Measurements from ENCODE around the gene SPATA3. TPM values are rescaled to one million over a fixed set of nuclear protein-coding genes. Genes with fewer than 3 reads are reported as not detected.
A peak's percentile ranks its signal among the peaks of the same experiment; 100 is the strongest.

Gene SPATA3
- total and polyA plus RNA-seq, 2 of the 13 experiments (the other 11 are each of a cell fraction or from before 2014, with no cell fraction given) = not detected

DNA sequence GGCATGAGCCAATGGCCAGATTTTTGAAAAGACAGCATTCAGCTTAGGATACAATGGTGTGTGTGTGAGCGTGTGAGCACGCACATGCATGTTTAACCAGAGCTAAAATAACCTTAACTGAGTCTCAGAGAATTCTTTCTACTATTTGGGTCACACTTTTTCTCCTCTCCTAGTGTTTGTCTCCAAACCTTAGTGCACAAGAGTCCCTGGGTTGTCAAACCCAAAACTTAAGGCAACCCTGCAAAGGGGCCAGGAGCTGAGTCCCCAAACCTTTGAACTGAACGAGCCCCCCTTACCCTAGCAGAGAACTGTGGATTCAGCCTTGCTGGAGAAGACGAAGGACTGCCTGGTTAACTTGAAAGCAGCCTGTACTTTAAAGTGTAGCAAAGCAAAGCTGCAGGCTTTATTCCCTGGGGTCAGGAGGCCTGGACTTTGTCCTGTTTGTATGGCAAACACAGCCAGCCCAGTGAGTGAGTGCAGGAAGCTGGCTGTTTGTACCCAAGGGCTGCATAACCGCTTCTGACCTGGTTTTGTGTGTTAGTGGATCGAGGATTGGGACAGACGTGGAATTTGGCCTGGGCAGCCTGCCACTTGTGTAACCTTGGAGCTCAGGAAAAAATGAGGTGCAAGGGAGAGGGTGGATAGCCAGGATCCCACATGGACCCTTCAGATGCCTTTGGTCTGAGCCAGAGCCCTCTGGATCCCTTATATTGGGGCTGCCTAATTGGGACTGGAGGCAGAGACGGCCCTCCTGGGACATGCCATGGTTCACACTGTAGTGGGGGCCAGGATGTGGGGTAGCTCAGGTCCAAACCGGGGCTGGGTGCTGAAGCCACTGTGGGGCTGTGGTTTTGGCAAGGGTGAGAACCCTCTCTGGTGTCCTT, 54.3 kb downstream of the SPATA3 start (continued):
- TF ChIP-seq ZC3H4 (CRISPR knock-in tag; IDR thresholded peaks at IDR 0.05; ENCODE audit: borderline replicate concordance) (no peak; the same call in 1 of the 2 replicates), MAF1 (CRISPR knock-in tag; IDR thresholded peaks at IDR 0.05; ENCODE audit: borderline replicate concordance) (peak; percentile 97; the same call in 1 of the 2 replicates), PLRG1 (conservative IDR thresholded peaks at IDR 0.05) (no peak), HOXA3 (CRISPR knock-in tag; IDR thresholded peaks at IDR 0.05) (peak; percentile 96), ZNF775 (CRISPR knock-in tag; IDR thresholded peaks at IDR 0.05; ENCODE audit: borderline replicate concordance) (no peak; the same call in 1 of the 2 replicates), KLF12 (CRISPR knock-in tag; IDR thresholded peaks at IDR 0.05; ENCODE audit: borderline replicate concordance) (peak; percentile 84), ZNF383 (CRISPR knock-in tag; IDR thresholded peaks at IDR 0.05; ENCODE audit: borderline replicate concordance) (no peak), PRPF4 (IDR thresholded peaks at IDR 0.05; ENCODE audit: low read depth, low read length, poor library complexity, severe bottlenecking) (no peak), ZSCAN22 (CRISPR knock-in tag; IDR thresholded peaks at IDR 0.05) (no peak; the same call in 1 of the 2 replicates), ZNF737 (CRISPR knock-in tag; IDR thresholded peaks at IDR 0.05; ENCODE audit: borderline replicate concordance) (no peak), SYNCRIP (IDR thresholded peaks at IDR 0.05; ENCODE audit: insufficient read depth, low read depth, low read length) (no peak), RARA (CRISPR knock-in tag; IDR thresholded peaks at IDR 0.05) (peak; percentile 98), THYN1 (CRISPR knock-in tag; IDR thresholded peaks at IDR 0.05; ENCODE audit: borderline replicate concordance, low read depth) (no peak)
- TF ChIP-seq, protein P1, sequence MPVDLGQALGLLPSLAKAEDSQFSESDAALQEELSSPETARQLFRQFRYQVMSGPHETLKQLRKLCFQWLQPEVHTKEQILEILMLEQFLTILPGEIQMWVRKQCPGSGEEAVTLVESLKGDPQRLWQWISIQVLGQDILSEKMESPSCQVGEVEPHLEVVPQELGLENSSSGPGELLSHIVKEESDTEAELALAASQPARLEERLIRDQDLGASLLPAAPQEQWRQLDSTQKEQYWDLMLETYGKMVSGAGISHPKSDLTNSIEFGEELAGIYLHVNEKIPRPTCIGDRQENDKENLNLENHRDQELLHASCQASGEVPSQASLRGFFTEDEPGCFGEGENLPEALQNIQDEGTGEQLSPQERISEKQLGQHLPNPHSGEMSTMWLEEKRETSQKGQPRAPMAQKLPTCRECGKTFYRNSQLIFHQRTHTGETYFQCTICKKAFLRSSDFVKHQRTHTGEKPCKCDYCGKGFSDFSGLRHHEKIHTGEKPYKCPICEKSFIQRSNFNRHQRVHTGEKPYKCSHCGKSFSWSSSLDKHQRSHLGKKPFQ (CRISPR knock-in tag; IDR thresholded peaks at IDR 0.05; ENCODE audit: insufficient replicate concordance) = peak; percentile 87
- TF ChIP-seq, protein P2, sequence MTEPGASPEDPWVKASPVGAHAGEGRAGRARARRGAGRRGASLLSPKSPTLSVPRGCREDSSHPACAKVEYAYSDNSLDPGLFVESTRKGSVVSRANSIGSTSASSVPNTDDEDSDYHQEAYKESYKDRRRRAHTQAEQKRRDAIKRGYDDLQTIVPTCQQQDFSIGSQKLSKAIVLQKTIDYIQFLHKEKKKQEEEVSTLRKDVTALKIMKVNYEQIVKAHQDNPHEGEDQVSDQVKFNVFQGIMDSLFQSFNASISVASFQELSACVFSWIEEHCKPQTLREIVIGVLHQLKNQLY (CRISPR knock-in tag; IDR thresholded peaks at IDR 0.05) = peak; percentile 97
- TF ChIP-seq, protein P3, sequence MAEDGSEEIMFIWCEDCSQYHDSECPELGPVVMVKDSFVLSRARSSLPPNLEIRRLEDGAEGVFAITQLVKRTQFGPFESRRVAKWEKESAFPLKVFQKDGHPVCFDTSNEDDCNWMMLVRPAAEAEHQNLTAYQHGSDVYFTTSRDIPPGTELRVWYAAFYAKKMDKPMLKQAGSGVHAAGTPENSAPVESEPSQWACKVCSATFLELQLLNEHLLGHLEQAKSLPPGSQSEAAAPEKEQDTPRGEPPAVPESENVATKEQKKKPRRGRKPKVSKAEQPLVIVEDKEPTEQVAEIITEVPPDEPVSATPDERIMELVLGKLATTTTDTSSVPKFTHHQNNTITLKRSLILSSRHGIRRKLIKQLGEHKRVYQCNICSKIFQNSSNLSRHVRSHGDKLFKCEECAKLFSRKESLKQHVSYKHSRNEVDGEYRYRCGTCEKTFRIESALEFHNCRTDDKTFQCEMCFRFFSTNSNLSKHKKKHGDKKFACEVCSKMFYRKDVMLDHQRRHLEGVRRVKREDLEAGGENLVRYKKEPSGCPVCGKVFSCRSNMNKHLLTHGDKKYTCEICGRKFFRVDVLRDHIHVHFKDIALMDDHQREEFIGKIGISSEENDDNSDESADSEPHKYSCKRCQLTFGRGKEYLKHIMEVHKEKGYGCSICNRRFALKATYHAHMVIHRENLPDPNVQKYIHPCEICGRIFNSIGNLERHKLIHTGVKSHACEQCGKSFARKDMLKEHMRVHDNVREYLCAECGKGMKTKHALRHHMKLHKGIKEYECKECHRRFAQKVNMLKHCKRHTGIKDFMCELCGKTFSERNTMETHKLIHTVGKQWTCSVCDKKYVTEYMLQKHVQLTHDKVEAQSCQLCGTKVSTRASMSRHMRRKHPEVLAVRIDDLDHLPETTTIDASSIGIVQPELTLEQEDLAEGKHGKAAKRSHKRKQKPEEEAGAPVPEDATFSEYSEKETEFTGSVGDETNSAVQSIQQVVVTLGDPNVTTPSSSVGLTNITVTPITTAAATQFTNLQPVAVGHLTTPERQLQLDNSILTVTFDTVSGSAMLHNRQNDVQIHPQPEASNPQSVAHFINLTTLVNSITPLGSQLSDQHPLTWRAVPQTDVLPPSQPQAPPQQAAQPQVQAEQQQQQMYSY (CRISPR knock-in tag; IDR thresholded peaks at IDR 0.05) = peak; percentile 90
- TF ChIP-seq, protein P4, sequence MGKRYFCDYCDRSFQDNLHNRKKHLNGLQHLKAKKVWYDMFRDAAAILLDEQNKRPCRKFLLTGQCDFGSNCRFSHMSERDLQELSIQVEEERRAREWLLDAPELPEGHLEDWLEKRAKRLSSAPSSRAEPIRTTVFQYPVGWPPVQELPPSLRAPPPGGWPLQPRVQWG (CRISPR knock-in tag; IDR thresholded peaks at IDR 0.05; ENCODE audit: borderline replicate concordance, low read depth) = no peak
- TF ChIP-seq, protein P5, sequence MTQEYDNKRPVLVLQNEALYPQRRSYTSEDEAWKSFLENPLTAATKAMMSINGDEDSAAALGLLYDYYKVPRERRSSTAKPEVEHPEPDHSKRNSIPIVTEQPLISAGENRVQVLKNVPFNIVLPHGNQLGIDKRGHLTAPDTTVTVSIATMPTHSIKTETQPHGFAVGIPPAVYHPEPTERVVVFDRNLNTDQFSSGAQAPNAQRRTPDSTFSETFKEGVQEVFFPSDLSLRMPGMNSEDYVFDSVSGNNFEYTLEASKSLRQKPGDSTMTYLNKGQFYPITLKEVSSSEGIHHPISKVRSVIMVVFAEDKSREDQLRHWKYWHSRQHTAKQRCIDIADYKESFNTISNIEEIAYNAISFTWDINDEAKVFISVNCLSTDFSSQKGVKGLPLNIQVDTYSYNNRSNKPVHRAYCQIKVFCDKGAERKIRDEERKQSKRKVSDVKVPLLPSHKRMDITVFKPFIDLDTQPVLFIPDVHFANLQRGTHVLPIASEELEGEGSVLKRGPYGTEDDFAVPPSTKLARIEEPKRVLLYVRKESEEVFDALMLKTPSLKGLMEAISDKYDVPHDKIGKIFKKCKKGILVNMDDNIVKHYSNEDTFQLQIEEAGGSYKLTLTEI (CRISPR knock-in tag; conservative IDR thresholded peaks at IDR 0.05) = no peak
- TF ChIP-seq, protein P6, sequence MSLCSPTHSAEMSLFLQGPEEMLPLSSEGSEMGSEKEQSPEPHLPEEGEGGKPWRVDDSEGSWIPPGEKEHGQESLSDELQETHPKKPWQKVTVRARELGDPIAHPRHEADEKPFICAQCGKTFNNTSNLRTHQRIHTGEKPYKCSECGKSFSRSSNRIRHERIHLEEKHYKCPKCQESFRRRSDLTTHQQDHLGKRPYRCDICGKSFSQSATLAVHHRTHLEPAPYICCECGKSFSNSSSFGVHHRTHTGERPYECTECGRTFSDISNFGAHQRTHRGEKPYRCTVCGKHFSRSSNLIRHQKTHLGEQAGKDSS (CRISPR knock-in tag; IDR thresholded peaks at IDR 0.05; ENCODE audit: borderline replicate concordance, low read depth) = peak; percentile 98; the same call in 1 of the 2 replicates
